GM19240 (cell line): Measurements from ENCODE around the gene CD93.

Source experiments
- DNase-seq: peaks from one replicate; pipeline ENCODE4 v3.0.0; 2011; ENCODE audit warnings: low spot score; ENCODE audit not compliant: insufficient read length

Gene CD93

GRCh38 chr20:23120936-23121750 lies 35.0 kb upstream of the CD93 start:
- no peak for DNase-seq

- DNase-seq = no peak
These were observed 34.1 kb upstream of the CD93 start for GRCh38 chr20:23120261-23120660.

GRCh38 chr20:23119456-23120216 lies 33.5 kb upstream of the CD93 start:
- no peak for DNase-seq

GRCh38 chr20:23118766-23119165 lies 32.6 kb upstream of the CD93 start:
- DNase-seq = no peak

GRCh38 chr20:23118144-23118543 lies 32.0 kb upstream of the CD93 start:
- DNase-seq = no peak

GRCh38 chr20:23117738-23118137 lies 31.6 kb upstream of the CD93 start:
- no peak for DNase-seq

GRCh38 chr20:23116311-23117089 lies 30.4 kb upstream of the CD93 start:
- DNase-seq = no peak

GRCh38 chr20:23115822-23116221 lies 29.7 kb upstream of the CD93 start:
- no peak for DNase-seq

GRCh38 chr20:23114448-23115082 lies 28.4 kb upstream of the CD93 start:
- DNase-seq = no peak

GRCh38 chr20:23114018-23114417 lies 27.9 kb upstream of the CD93 start:
- DNase-seq = no peak

GRCh38 chr20:23112595-23112994 lies 26.5 kb upstream of the CD93 start:
- DNase-seq = no peak

- DNase-seq = no peak
These were observed 25.8 kb upstream of the CD93 start for GRCh38 chr20:23111944-23112342.

GRCh38 chr20:23111307-23111943 lies 25.3 kb upstream of the CD93 start:
- DNase-seq = no peak

GRCh38 chr20:23108871-23109270 lies 22.7 kb upstream of the CD93 start:
- no peak for DNase-seq

GRCh38 chr20:23107466-23107865 lies 21.3 kb upstream of the CD93 start:
- DNase-seq = no peak

GRCh38 chr20:23106271-23106851 lies 20.2 kb upstream of the CD93 start:
- DNase-seq = no peak

- DNase-seq = no peak
These were observed 19.1 kb upstream of the CD93 start for GRCh38 chr20:23105193-23105592.

GRCh38 chr20:23103284-23104018 lies 17.3 kb upstream of the CD93 start:
- no peak for DNase-seq

- no peak for DNase-seq
These were observed 15.7 kb upstream of the CD93 start for GRCh38 chr20:23101696-23102406.
